IPS-NIHi11 (cell line): ENCODE data around the gene NDC1.

Experiments
- DNase-seq: peaks from one replicate; pipeline ENCODE4 v3.0.0; 2012; ENCODE audit warnings: mixed read lengths, low spot score

NDC1 gene

GRCh38 chr1:53731043-53731600 is 107.0 kb downstream of the NDC1 start:
- no peak for DNase-seq

- no peak for DNase-seq
Observed at GRCh38 chr1:53730224-53730865, 107.8 kb downstream of the NDC1 start.

GRCh38 chr1:53729456-53730223 is 108.5 kb downstream of the NDC1 start:
- no peak for DNase-seq

GRCh38 chr1:53728702-53729455 is 109.2 kb downstream of the NDC1 start:
- DNase-seq: no peak

GRCh38 chr1:53728196-53728595 is 109.9 kb downstream of the NDC1 start:
- no peak for DNase-seq

- no peak for DNase-seq
Observed at GRCh38 chr1:53727461-53728092, 110.5 kb downstream of the NDC1 start.

- no peak for DNase-seq
Observed at GRCh38 chr1:53726009-53726600, 112.0 kb downstream of the NDC1 start.

GRCh38 chr1:53725238-53725689 is 112.8 kb downstream of the NDC1 start:
- DNase-seq: peak; percentile 80

GRCh38 chr1:53722025-53722424 is 116.1 kb downstream of the NDC1 start:
- no peak for DNase-seq

- no peak for DNase-seq
Observed at GRCh38 chr1:53721088-53721487, 117.0 kb downstream of the NDC1 start.

- no peak for DNase-seq
Observed at GRCh38 chr1:53719469-53719868, 118.6 kb downstream of the NDC1 start.

GRCh38 chr1:53718443-53718842 is 119.7 kb downstream of the NDC1 start:
- no peak for DNase-seq

- no peak for DNase-seq
Observed at GRCh38 chr1:53717025-53717804, 120.9 kb downstream of the NDC1 start.

- DNase-seq: no peak
Observed at GRCh38 chr1:53716150-53716549, 121.9 kb downstream of the NDC1 start.

GRCh38 chr1:53715478-53715877 is 122.6 kb downstream of the NDC1 start:
- DNase-seq: peak; percentile 79
